Measurements from ENCODE around the gene NOS1.

DNA sequence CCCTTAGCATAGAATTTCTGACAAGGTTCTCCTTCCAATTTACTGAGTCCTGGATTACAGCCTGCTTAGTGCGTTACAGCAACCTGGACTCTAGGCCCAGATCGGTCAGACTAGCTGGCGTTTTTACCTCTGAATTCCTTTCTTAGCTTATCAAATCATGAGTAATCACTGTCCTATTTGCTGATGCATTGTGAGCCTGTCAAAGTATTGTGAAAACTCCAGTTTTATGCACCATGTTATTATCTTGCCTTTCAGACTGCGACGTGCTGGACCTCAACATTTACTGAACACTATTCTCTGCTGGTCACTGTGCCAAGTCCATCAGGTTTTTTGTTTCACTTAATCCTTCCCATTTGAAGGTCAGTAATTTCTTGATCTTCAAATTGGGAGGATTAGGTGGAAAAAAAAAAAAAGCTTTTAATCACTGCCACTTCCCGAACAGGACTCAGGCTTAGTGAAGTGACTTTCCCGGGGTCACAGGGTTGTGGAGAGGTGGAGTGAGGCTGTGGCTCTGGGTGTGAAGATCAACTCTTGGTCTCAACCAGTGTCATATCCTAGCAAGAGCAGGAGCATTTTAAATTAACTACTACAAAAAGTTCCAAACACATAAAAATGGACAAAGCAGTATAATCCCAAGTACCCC is 202.4 kb downstream of the NOS1 start:
- TF ChIP-seq TCF4 (CRISPR knock-in tag; IDR thresholded peaks at IDR 0.05; ENCODE audit: borderline replicate concordance) = no peak
- no peak for TF ChIP-seq ZNF8 (CRISPR knock-in tag; IDR thresholded peaks at IDR 0.05)
- no peak for TF ChIP-seq ARNTL (CRISPR knock-in tag; IDR thresholded peaks at IDR 0.05; ENCODE audit: borderline replicate concordance, low read depth)
- TF ChIP-seq TOX (CRISPR knock-in tag; IDR thresholded peaks at IDR 0.05; ENCODE audit: borderline replicate concordance) = no peak
- TF ChIP-seq RARB (CRISPR knock-in tag; IDR thresholded peaks at IDR 0.05) = no peak
- no peak for TF ChIP-seq ESRRG (CRISPR knock-in tag; IDR thresholded peaks at IDR 0.05)
- TF ChIP-seq ZFP3 (CRISPR knock-in tag; IDR thresholded peaks at IDR 0.05) = no peak

Measured in SK-N-SH treated with all-trans-retinoic acid at 6 μM for 48 hours (cell line).